Measurements from ENCODE around the gene PRKCA. TPM values are rescaled to one million over a fixed set of nuclear protein-coding genes. Genes with fewer than 3 reads are reported as not detected.

The PRKCA gene
- total and polyA plus RNA-seq, 2 experiments from 2014 or later = 6.4 to 35.4 TPM

GRCh38 chr17:66579556-66579955, 277.1 kb downstream of the PRKCA start:
- no peak overlapping the region for H3K4me2 ChIP-seq
- no peaks in the 10 kb centered on the region for H3K9me3 Mint-ChIP-seq
- DNase-seq (ENCODE audit: low spot score) (no peak), ATAC-seq (no peak)
- H3K36me3 Mint-ChIP-seq (ENCODE audit: low read depth) = peaks cover 3% of the 10 kb centered on the region; the same call in 1 of the 3 replicates
- H2AFZ ChIP-seq = no peak overlapping the region
- 0 out of 2 replicates have a peak, but pooled peaks cover 3% of the 10 kb centered on the region for H3K9me2 ChIP-seq (ENCODE audit: insufficient read depth)
- H3K27ac ChIP-seq (ENCODE audit: low read depth) = no peak overlapping the region
- H4K20me1 ChIP-seq (replicated peaks; ENCODE audit: insufficient read depth) = no peaks in the 10 kb centered on the region
- H3K4me3 Mint-ChIP-seq = no peak overlapping the region
- peaks cover 40% of the 10 kb centered on the region for H3K4me1 Mint-ChIP-seq
- no peaks in the 10 kb centered on the region for H3K27me3 ChIP-seq (ENCODE audit: insufficient read depth)
- H3K4me3 ChIP-seq = no peak overlapping the region
- H3K27ac Mint-ChIP-seq = peak overlapping the region; percentile 77; the same call in 1 of the 2 replicates
- TF ChIP-seq EZH2 (IDR thresholded peaks at IDR 0.05; ENCODE audit: low read depth, unreplicated experiment) (no peak), CTCF (conservative IDR thresholded peaks at IDR 0.05; ENCODE audit: low read depth in 2 of 2) (no peak), STAT1 (IDR thresholded peaks at IDR 0.05; ENCODE audit: unreplicated experiment) (no peak), REST (IDR thresholded peaks at IDR 0.05; ENCODE audit: unreplicated experiment) (no peak), ZNF331 (CRISPR knock-in tag; IDR thresholded peaks at IDR 0.05; ENCODE audit: low read depth) (no peak), ETS1 (IDR thresholded peaks at IDR 0.05) (no peak), ZNF114 (CRISPR knock-in tag; IDR thresholded peaks at IDR 0.05) (no peak), POLR2AphosphoS5 (IDR thresholded peaks at IDR 0.05; ENCODE audit: low read depth) (no peak), CREB1 (CRISPR knock-in tag; IDR thresholded peaks at IDR 0.05; ENCODE audit: low read depth) (no peak)
- no peaks in the 10 kb centered on the region for H3K79me2 ChIP-seq (replicated peaks; ENCODE audit: insufficient read depth)
- H3K4me1 ChIP-seq (ENCODE audit: insufficient read depth) = peaks cover 22% of the 10 kb centered on the region
- H3K36me3 ChIP-seq (ENCODE audit: insufficient read depth) = no peaks in the 10 kb centered on the region
- H3F3A ChIP-seq (replicated peaks; ENCODE audit: low read depth) = no peaks in the 10 kb centered on the region
- H3K27me3 Mint-ChIP-seq (ENCODE audit: insufficient read depth, low read depth, poor library complexity) = peaks cover 3% of the 10 kb centered on the region
